K562 (cell line): ENCODE results near the gene OAT. TPM values are rescaled to one million over a fixed set of nuclear protein-coding genes. Genes with fewer than 3 reads are reported as not detected.
A peak's percentile ranks its signal among the peaks of the same experiment; 100 is the strongest.

Source experiments
- ATAC-seq: fragments of 200-7000 bp; cut with Tn5 transposase; 3 replicates; pipeline ENCODE4 v1.9.1; 2020; ENCODE audit warnings: moderate library complexity
- BruUV-seq: library from RNA; stranded (reverse); fragments of 400-500 nt; replicated peaks from 2 replicates; lab custom pipeline; 2021; lab: Mats Ljungman, UMichigan
- CTCF ChIA-PET: fragments of 300-600 bp; formaldehyde crosslinking; extraction: SDS; loops from one replicate; lab custom pipeline; 2021; ENCODE audit warnings: low intra/inter-chr PET ratio; lab: Yijun Ruan, JAX
- POLR2A ChIA-PET: fragments of 300-600, 350-650 bp; sonication (Branson Sonifier 250); formaldehyde crosslinking; extraction: SDS; loops from one replicate; lab custom pipeline; 2021; ENCODE audit warnings: antibody characterized with exemption, inconsistent platforms; lab: Yijun Ruan, JAX
- DNase-seq, 4 experiments: peaks; one replicate each; pipeline versions ENCODE4 v3.0.0 to v3.0.0-alpha.2; 2011 to 2018; ENCODE audit warnings: low spot score in 3 of 4, mixed read lengths in 3 of 4; ENCODE audit errors: extremely low read depth in 1 of 4
- FAIRE-seq: peaks from 2 replicates; lab custom pipeline; 2011; peaks lifted over from hg19 to GRCh38; lab: Jason Lieb, UNC
- H2AFZ ChIP-seq: 2 replicates; pipeline ENCODE4 v1.6.0; 2011; ENCODE audit warnings: low read depth, low read length, control low read depth, inconsistent platforms
- H3K27ac ChIP-seq: fragments of 200-600 bp; 3 replicates; pipeline ENCODE4 v1.8.0; 2011; ENCODE audit warnings: low read depth, mild to moderate bottlenecking, control low read depth, inconsistent platforms, low read length, moderate library complexity, mixed read lengths; ENCODE audit errors: extremely low read depth
- H3K27me3 ChIP-seq, 2 experiments: fragments of 300-600 bp in 1 of 2; 2 replicates in 1 of 2; 3 replicates in 1 of 2; pipeline versions ENCODE4 v1.6.0 to v1.8.0; 2011; ENCODE audit warnings: inconsistent platforms in 2 of 2, low read length in 2 of 2, mild to moderate bottlenecking in 1 of 2, mixed read lengths in 1 of 2, moderate library complexity in 1 of 2; ENCODE audit not compliant: control insufficient read depth in 2 of 2, insufficient read depth in 2 of 2
- H3K36me3 ChIP-seq: fragments of 300-600 bp; 3 replicates; pipeline ENCODE4 v1.8.0; 2011; ENCODE audit warnings: mild to moderate bottlenecking, low read length, inconsistent platforms; ENCODE audit not compliant: control insufficient read depth, insufficient read depth
- H3K4me1 ChIP-seq, 2 experiments: fragments of 200-600 bp in 1 of 2; replicated peaks in 1 of 2; 2 replicates in 1 of 2; 3 replicates in 1 of 2; pipeline versions ENCODE4 v1.5.1 to v1.8.0; 2011; ENCODE audit warnings: inconsistent platforms in 2 of 2, low read length in 2 of 2, mild to moderate bottlenecking in 1 of 2, mixed read lengths in 1 of 2, moderate library complexity in 1 of 2; ENCODE audit not compliant: control insufficient read depth in 2 of 2, insufficient read depth in 2 of 2
- H3K4me2 ChIP-seq: 2 replicates; pipeline ENCODE4 v1.6.1; 2011; ENCODE audit warnings: low read length, control low read depth, inconsistent platforms, mixed read lengths; ENCODE audit not compliant: insufficient read depth
- H3K4me3 ChIP-seq: fragments of 200-600 bp; sonication (generic), shearing (Covaris generic); 2 replicates; pipeline ENCODE4 v1.5.1; 2016; ENCODE audit warnings: control low read depth, inconsistent platforms
- H3K79me2 ChIP-seq: fragments of 200-600 bp; 3 replicates; pipeline ENCODE4 v1.8.0; 2011; ENCODE audit warnings: low read length, inconsistent platforms; ENCODE audit not compliant: control insufficient read depth, insufficient read depth
- H3K9ac ChIP-seq, 2 experiments: 2 replicates each; pipeline versions ENCODE4 v1.6.0 to v1.6.1; 2011; ENCODE audit warnings: low read depth in 2 of 2, low read length in 2 of 2, control low read depth in 1 of 2, inconsistent platforms in 1 of 2, mild to moderate bottlenecking in 1 of 2, mixed read lengths in 1 of 2; ENCODE audit not compliant: insufficient read depth in 1 of 2
- H3K9me1 ChIP-seq: one replicate; pipeline ENCODE4 v1.6.0; 2011; ENCODE audit warnings: inconsistent platforms, mild to moderate bottlenecking, low read length, moderate library complexity; ENCODE audit not compliant: control insufficient read depth, insufficient read depth
- H3K9me3 ChIP-seq: replicated peaks from 2 replicates; pipeline ENCODE4 v1.5.1; 2011; ENCODE audit warnings: low read depth, low read length, inconsistent platforms; ENCODE audit not compliant: control insufficient read depth, insufficient read depth
- H4K20me1 ChIP-seq: replicated peaks from 2 replicates; pipeline ENCODE4 v1.6.1; 2011; ENCODE audit warnings: low read length, inconsistent platforms, mixed read lengths; ENCODE audit not compliant: control insufficient read depth, insufficient read depth
- C11orf30 ChIP-seq: fragments of 450-650 bp; IDR thresholded peaks from 2 replicates; pipeline ENCODE4 v1.6.1; 2016; ENCODE audit warnings: low read depth, mild to moderate bottlenecking
- MAFF ChIP-seq: IDR thresholded peaks from 2 replicates; pipeline ENCODE4 v1.6.1; 2012; ENCODE audit warnings: low read length, improper control_type of control experiment
- MAFG ChIP-seq: fragments of 450-650 bp; conservative IDR thresholded peaks from 2 replicates; pipeline ENCODE4 v1.6.1; 2016; ENCODE audit warnings: missing genetic modification characterization, missing compliant biosample characterization
- MAFK ChIP-seq: IDR thresholded peaks from 2 replicates; pipeline ENCODE4 v1.6.1; 2011; ENCODE audit warnings: low read length, improper control_type of control experiment
- ZNF217 ChIP-seq: sonication (generic); formaldehyde crosslinking; IDR thresholded peaks from 2 replicates; pipeline ENCODE4 v1.8.0; 2022; ENCODE audit warnings: mild to moderate bottlenecking, missing genetic modification reagents
- ZNF316 ChIP-seq: fragments of 450-650 bp; IDR thresholded peaks from 2 replicates; pipeline ENCODE4 v1.6.1; 2016
- WGBS: fragments of 100-300 bp; shearing (Covaris generic); methylation state at CpG from one replicate; pipeline ENCODE4 v1.1.6; 2016; ENCODE audit warnings: low coverage, mixed read lengths; ENCODE audit not compliant: insufficient coverage; ENCODE audit errors: missing lambda C conversion rate; 5-methylcytosine and 5-hydroxymethylcytosine counted together
- in situ Hi-C: fragments of 300-500 bp; cut with MboI; formaldehyde crosslinking; loops from 4 replicates; pipeline ENCODE4 v1.15.0; 2018; ENCODE audit warnings: inconsistent platforms, mixed read lengths
- intact Hi-C: fragments of 100-400 bp; cut with micrococcal nuclease; formaldehyde crosslinking; loops from 2 replicates; pipeline ENCODE4 v1.14.2; 2022
- polyA plus RNA-seq, 8 experiments: library from polyadenylated mRNA; depleted of rRNA in 4 of 8; stranded (reverse) in 5 of 8; unstranded in 3 of 8; fragments of >200 nt; fragmentation: Nextera tagmentation in 2 of 8; fragmentation: Illumina TruSeq in 1 of 8; extraction: Ambion mirVana in 2 of 8; extraction: Trizol in 1 of 8; gene quantifications; 2 replicates each; pipeline versions ENCODE4 v1.2.1 to v1.2.3, GENCODE V29; 2011 to 2014; ENCODE audit warnings: inconsistent platforms in 1 of 8, missing spikeins in 1 of 8
- total RNA-seq, 7 experiments: library from RNA; depleted of rRNA in 6 of 7; stranded (reverse); fragments of >200 nt in 6 of 7; fragmentation: Illumina TruSeq in 2 of 7; extraction: Trizol in 2 of 7; gene quantifications; 2 replicates each; pipeline versions ENCODE4 v1.2.1 to v1.2.3, GENCODE V29; 2011 to 2021; ENCODE audit warnings: low replicate concordance in 1 of 7
- TF ChIP-seq, protein P1 (sequence below): sonication (generic); formaldehyde crosslinking; IDR thresholded peaks from 2 replicates; pipeline ENCODE4 v1.8.1; 2023; ENCODE audit warnings: mild to moderate bottlenecking, missing genetic modification reagents

The OAT gene
- total and polyA plus RNA-seq, 9 of the 15 experiments (the other 6 are each of a cell fraction or from before 2014, with no cell fraction given) = 100 to 312 (median 163) TPM

DNA sequence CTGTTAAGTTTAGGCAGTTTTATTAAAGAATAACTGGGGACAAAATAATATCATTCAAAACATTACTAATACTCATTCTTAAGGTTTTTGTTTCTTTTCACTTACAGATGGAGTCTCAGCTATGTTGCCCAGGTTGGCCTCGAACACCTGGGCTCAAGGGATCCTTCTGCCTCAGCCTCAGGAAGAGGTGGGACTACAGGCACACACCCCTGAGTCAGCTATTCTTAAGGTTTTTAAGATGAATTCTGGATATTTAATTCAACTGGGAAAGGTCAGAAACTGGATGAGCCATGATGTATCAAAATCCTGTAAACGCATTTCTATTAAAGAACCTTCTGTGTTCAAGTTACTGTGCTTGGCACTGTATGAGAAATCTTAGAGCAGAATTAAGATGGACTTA lies 3.5 kb downstream of the OAT start:
- 82% methylated on average over 1 of the region's 2 CpGs for WGBS

More for the DNA sequence above, 3.5 kb downstream of the OAT start:
- Histone ChIP-seq H3K9ac (0 out of 4 replicates have a peak overlapping the region, but pooled peaks of 1 of the 2 experiments have one; percentile 14), H3K9me1 (no peaks in the 10 kb centered on the region), H3K27me3 (no peaks in the 10 kb centered on the region), H3K4me2 (no peak overlapping the region), H3K9me3 (no peaks in the 10 kb centered on the region), H3K36me3 (peaks cover 40% of the 10 kb centered on the region), H2AFZ (no peak overlapping the region), H3K79me2 (peaks cover 80% of the 10 kb centered on the region), H3K4me3 (no peak overlapping the region), H3K27ac (no peak overlapping the region), H3K4me1 (peaks cover 18 to 22% of the 10 kb centered on the region in 2 experiments)
- FAIRE-seq (no peak), ATAC-seq (no peak), DNase-seq (no peak)
- CTCF ChIA-PET = no interaction called here
- intact Hi-C loops = loop anchor here (5.0 kb wide), 1 partner anchor 52 kb away; no protein-coding TSS in a partner anchor
- POLR2A ChIA-PET = interaction anchor here (0.6 to 1.2 kb wide), 5 partner anchors 12 to 360 kb away, joined by 3 read pairs; no protein-coding TSS in a partner anchor
- peak; percentile 87 for TF ChIP-seq ZNF316
- TF ChIP-seq ZNF217 (CRISPR knock-in tag) = no peak
- TF ChIP-seq MAFK = peak; percentile 38; the same call in 1 of the 2 replicates
- TF ChIP-seq MAFF = peak; percentile 48; the same call in 1 of the 2 replicates
- TF ChIP-seq, protein P1, sequence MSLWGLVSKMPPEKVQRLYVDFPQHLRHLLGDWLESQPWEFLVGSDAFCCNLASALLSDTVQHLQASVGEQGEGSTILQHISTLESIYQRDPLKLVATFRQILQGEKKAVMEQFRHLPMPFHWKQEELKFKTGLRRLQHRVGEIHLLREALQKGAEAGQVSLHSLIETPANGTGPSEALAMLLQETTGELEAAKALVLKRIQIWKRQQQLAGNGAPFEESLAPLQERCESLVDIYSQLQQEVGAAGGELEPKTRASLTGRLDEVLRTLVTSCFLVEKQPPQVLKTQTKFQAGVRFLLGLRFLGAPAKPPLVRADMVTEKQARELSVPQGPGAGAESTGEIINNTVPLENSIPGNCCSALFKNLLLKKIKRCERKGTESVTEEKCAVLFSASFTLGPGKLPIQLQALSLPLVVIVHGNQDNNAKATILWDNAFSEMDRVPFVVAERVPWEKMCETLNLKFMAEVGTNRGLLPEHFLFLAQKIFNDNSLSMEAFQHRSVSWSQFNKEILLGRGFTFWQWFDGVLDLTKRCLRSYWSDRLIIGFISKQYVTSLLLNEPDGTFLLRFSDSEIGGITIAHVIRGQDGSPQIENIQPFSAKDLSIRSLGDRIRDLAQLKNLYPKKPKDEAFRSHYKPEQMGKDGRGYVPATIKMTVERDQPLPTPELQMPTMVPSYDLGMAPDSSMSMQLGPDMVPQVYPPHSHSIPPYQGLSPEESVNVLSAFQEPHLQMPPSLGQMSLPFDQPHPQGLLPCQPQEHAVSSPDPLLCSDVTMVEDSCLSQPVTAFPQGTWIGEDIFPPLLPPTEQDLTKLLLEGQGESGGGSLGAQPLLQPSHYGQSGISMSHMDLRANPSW (CRISPR knock-in tag) = no peak
- TF ChIP-seq MAFG = peak; percentile 46; the same call in 1 of the 2 replicates
- TF ChIP-seq C11orf30 = peak; percentile 74
- TF ChIP-seq, all 486 proteins: peak for 5
- BruUV-seq = no TSS peak
- in situ Hi-C loops = no loop called here
- H4K20me1 ChIP-seq = peaks cover 12% of the 10 kb centered on the region; the same call in 1 of the 2 replicates
